Measurements from ENCODE around the gene NTF3.
"Not testable (repeated sequence)": the region's sequence is repeated elsewhere in the genome, so short reads cannot be mapped to it uniquely, and the experiment has no call there.

NTF3 gene

GRCh38 chr12:5513406-5513805 is 81.5 kb downstream of the NTF3 start:
- DNase-seq: no peak

GRCh38 chr12:5514016-5514415 is 82.1 kb downstream of the NTF3 start:
- no peak for DNase-seq

GRCh38 chr12:5514545-5514944 is 82.6 kb downstream of the NTF3 start:
- DNase-seq: no peak

- no peak for DNase-seq
Observed at GRCh38 chr12:5515458-5515857, 83.5 kb downstream of the NTF3 start.

- no peak for DNase-seq
Observed at GRCh38 chr12:5516371-5517241, 84.7 kb downstream of the NTF3 start.

- no peak for DNase-seq
Observed at GRCh38 chr12:5518584-5519365, 86.9 kb downstream of the NTF3 start.

- no peak for DNase-seq
Observed at GRCh38 chr12:5520037-5520436, 88.1 kb downstream of the NTF3 start.

- no peak for DNase-seq
Observed at GRCh38 chr12:5520831-5521230, 88.9 kb downstream of the NTF3 start.

- DNase-seq: no peak
Observed at GRCh38 chr12:5521456-5522325, 89.8 kb downstream of the NTF3 start.

- peak; percentile 75 for DNase-seq
Observed at GRCh38 chr12:5522432-5523335, 90.8 kb downstream of the NTF3 start.

GRCh38 chr12:5523396-5524115 is 91.6 kb downstream of the NTF3 start:
- no peak for DNase-seq

GRCh38 chr12:5524116-5524768 is 92.3 kb downstream of the NTF3 start:
- no peak for DNase-seq

GRCh38 chr12:5524769-5525436 is 93.0 kb downstream of the NTF3 start:
- DNase-seq: no peak

- DNase-seq: no peak
Observed at GRCh38 chr12:5525783-5526367, 94.0 kb downstream of the NTF3 start.

GRCh38 chr12:5533368-5533767 is 101.5 kb downstream of the NTF3 start:
- DNase-seq: no peak

- DNase-seq: no peak
Observed at GRCh38 chr12:5534426-5535199, 102.7 kb downstream of the NTF3 start.

- no peak for DNase-seq
Observed at GRCh38 chr12:5535541-5535940, 103.6 kb downstream of the NTF3 start.

GRCh38 chr12:5537026-5537615 is 105.2 kb downstream of the NTF3 start:
- DNase-seq: not testable (repeated sequence)

- no peak for DNase-seq
Observed at GRCh38 chr12:5537771-5538170, 105.9 kb downstream of the NTF3 start.

Measured in DMS79 (cell line).